K562 (cell line): ENCODE data around the gene EEF1AKMT4. TPM values are rescaled to one million over a fixed set of nuclear protein-coding genes. Genes with fewer than 3 reads are reported as not detected.

Experiments
- BRF1 ChIP-seq: IDR thresholded peaks from 3 replicates; pipeline ENCODE4 v1.6.1; 2011; ENCODE audit warnings: borderline replicate concordance, mild to moderate bottlenecking; ENCODE audit not compliant: insufficient read length; ENCODE audit errors: extremely low read depth
- CLOCK ChIP-seq: fragments of 250-450 bp; sonication (Bioruptor Pico); IDR thresholded peaks from 2 replicates; pipeline ENCODE4 v1.4.0; 2020; ENCODE audit warnings: mild to moderate bottlenecking, moderate library complexity, borderline replicate concordance
- FIP1L1 ChIP-seq: fragments of 200-400 bp; formaldehyde crosslinking; IDR thresholded peaks from 2 replicates; pipeline ENCODE4 v1.6.1; 2018; ENCODE audit warnings: mild to moderate bottlenecking, low read depth, low read length; ENCODE audit not compliant: poor library complexity, severe bottlenecking
- MYNN ChIP-seq, 2 experiments: sonication (generic); formaldehyde crosslinking in 1 of 2; IDR thresholded peaks; 2 replicates each; pipeline versions ENCODE4 v1.5.0 to v1.6.1; 2016 to 2020; ENCODE audit warnings: antibody characterized with exemption in 1 of 2, missing genetic modification reagents in 1 of 2
- NCOA2 ChIP-seq, 2 experiments: fragments of 450-650 bp; IDR thresholded peaks; 2 replicates each; pipeline ENCODE4 v1.6.1; 2018; ENCODE audit warnings: mild to moderate bottlenecking in 2 of 2, moderate library complexity in 1 of 2; ENCODE audit not compliant: partially characterized antibody in 2 of 2
- PHB2 ChIP-seq: fragments of 450-650 bp; IDR thresholded peaks from 2 replicates; pipeline ENCODE4 v1.6.1; 2017; ENCODE audit warnings: low read depth
- SETDB1 ChIP-seq: IDR thresholded peaks from one replicate; pipeline ENCODE4 v1.6.1; 2012; ENCODE audit warnings: low read length, control low read depth, inconsistent platforms
- SMARCE1 ChIP-seq: fragments of 450-650 bp; IDR thresholded peaks from 2 replicates; pipeline ENCODE4 v1.7.1; 2016; ENCODE audit warnings: mild to moderate bottlenecking
- TGIF2 ChIP-seq: sonication (generic); formaldehyde crosslinking; IDR thresholded peaks from 2 replicates; pipeline ENCODE4 v1.8.1; 2022; ENCODE audit warnings: mild to moderate bottlenecking, missing genetic modification reagents, moderate library complexity
- THAP12 ChIP-seq: fragments of 250-450 bp; sonication (Bioruptor Pico); IDR thresholded peaks from 2 replicates; pipeline ENCODE4 v1.9.0; 2021; ENCODE audit warnings: mild to moderate bottlenecking, inconsistent platforms
- ZFX ChIP-seq: sonication (generic); formaldehyde crosslinking; IDR thresholded peaks from 2 replicates; pipeline ENCODE4 v1.8.0; 2022; ENCODE audit warnings: mild to moderate bottlenecking, missing genetic modification reagents, moderate library complexity
- ZNF143 ChIP-seq: sonication (generic); formaldehyde crosslinking; IDR thresholded peaks from 2 replicates; pipeline ENCODE4 v1.9.0; 2022; ENCODE audit warnings: mild to moderate bottlenecking, missing genetic modification reagents
- ZNF165 ChIP-seq: fragments of 250-450 bp; sonication (Bioruptor Pico); IDR thresholded peaks from 2 replicates; pipeline ENCODE4 v1.4.0; 2020; ENCODE audit warnings: borderline replicate concordance
- ZNF224 ChIP-seq: sonication (generic); formaldehyde crosslinking; IDR thresholded peaks from 2 replicates; pipeline ENCODE4 v1.8.0; 2022; ENCODE audit warnings: mild to moderate bottlenecking, missing genetic modification reagents
- ZNF253 ChIP-seq: fragments of 250-450 bp; sonication (Bioruptor Pico); conservative IDR thresholded peaks from 2 replicates; pipeline ENCODE4 v1.6.1; 2021; ENCODE audit warnings: mild to moderate bottlenecking
- ZNF592 ChIP-seq: fragments of 450-650 bp; IDR thresholded peaks from 2 replicates; pipeline ENCODE4 v1.6.1; 2017; ENCODE audit warnings: antibody characterized with exemption, mild to moderate bottlenecking
- polyA plus RNA-seq, 8 experiments: library from polyadenylated mRNA; depleted of rRNA in 4 of 8; stranded (reverse) in 5 of 8; unstranded in 3 of 8; fragments of >200 nt; fragmentation: Nextera tagmentation in 2 of 8; fragmentation: Illumina TruSeq in 1 of 8; extraction: Ambion mirVana in 2 of 8; extraction: Trizol in 1 of 8; gene quantifications; 2 replicates each; pipeline versions ENCODE4 v1.2.1 to v1.2.3, GENCODE V29; 2011 to 2014; ENCODE audit warnings: inconsistent platforms in 1 of 8, missing spikeins in 1 of 8
- total RNA-seq, 7 experiments: library from RNA; depleted of rRNA in 6 of 7; stranded (reverse); fragments of >200 nt in 6 of 7; fragmentation: Illumina TruSeq in 2 of 7; extraction: Trizol in 2 of 7; gene quantifications; 2 replicates each; pipeline versions ENCODE4 v1.2.1 to v1.2.3, GENCODE V29; 2011 to 2021; ENCODE audit warnings: low replicate concordance in 1 of 7
- TF ChIP-seq, protein P1 (sequence below): fragments of 450-650 bp; IDR thresholded peaks from 2 replicates; pipeline ENCODE4 v1.6.1; 2017; ENCODE audit warnings: mild to moderate bottlenecking, moderate library complexity

Gene EEF1AKMT4
- total and polyA plus RNA-seq, 9 of the 15 experiments (the other 6 are each of a cell fraction or from before 2014, with no cell fraction given) = 10.3 to 49.4 (median 18.9) TPM

GRCh38 chr3:184241447-184242296, 7.8 kb upstream of the EEF1AKMT4 start (continued):
- no peak for TF ChIP-seq CLOCK (CRISPR knock-in tag)
- peak; percentile 52 for TF ChIP-seq ZFX
- no peak for TF ChIP-seq ZNF253 (CRISPR knock-in tag)
- TF ChIP-seq NCOA2 (IDR thresholded peaks at IDR 0.05; ENCODE audit: partially characterized antibody in 2 of 2) = no peak
- no peak; the same call in 1 of the 2 replicates for TF ChIP-seq THAP12 (CRISPR knock-in tag)
- TF ChIP-seq TGIF2 = no peak
- TF ChIP-seq SMARCE1 = no peak
- no peak for TF ChIP-seq ZNF143 (CRISPR knock-in tag)
- TF ChIP-seq FIP1L1 = peak; percentile 73
- TF ChIP-seq SETDB1 = no peak
- TF ChIP-seq BRF1 = no peak
- peak; percentile 87 for TF ChIP-seq MYNN (IDR thresholded peaks at IDR 0.05)
- TF ChIP-seq MYNN (CRISPR knock-in tag; IDR thresholded peaks at IDR 0.05) = no peak
- TF ChIP-seq ZNF165 = no peak
- TF ChIP-seq, protein P1, sequence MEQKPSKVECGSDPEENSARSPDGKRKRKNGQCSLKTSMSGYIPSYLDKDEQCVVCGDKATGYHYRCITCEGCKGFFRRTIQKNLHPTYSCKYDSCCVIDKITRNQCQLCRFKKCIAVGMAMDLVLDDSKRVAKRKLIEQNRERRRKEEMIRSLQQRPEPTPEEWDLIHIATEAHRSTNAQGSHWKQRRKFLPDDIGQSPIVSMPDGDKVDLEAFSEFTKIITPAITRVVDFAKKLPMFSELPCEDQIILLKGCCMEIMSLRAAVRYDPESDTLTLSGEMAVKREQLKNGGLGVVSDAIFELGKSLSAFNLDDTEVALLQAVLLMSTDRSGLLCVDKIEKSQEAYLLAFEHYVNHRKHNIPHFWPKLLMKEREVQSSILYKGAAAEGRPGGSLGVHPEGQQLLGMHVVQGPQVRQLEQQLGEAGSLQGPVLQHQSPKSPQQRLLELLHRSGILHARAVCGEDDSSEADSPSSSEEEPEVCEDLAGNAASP = no peak
- TF ChIP-seq ZNF224 (CRISPR knock-in tag) = no peak
- no peak for TF ChIP-seq ZNF592
- no peak for TF ChIP-seq PHB2
